Measurements from ENCODE around the gene CBR1. TPM values are rescaled to one million over a fixed set of nuclear protein-coding genes. Genes with fewer than 3 reads are reported as not detected.

Gene CBR1
- total RNA-seq, 1 donor from 2014 or later, result 98.5 TPM

- DNase-seq (ENCODE audit: low read depth, low spot score), result no peak
Observed at GRCh38 chr21:36115138-36115730, 45.4 kb downstream of the CBR1 start.

GRCh38 chr21:36117286-36117741, 47.5 kb downstream of the CBR1 start:
- DNase-seq (ENCODE audit: low read depth, low spot score), result no peak

- no peak for DNase-seq (ENCODE audit: low read depth, low spot score)
Observed at GRCh38 chr21:36120304-36120888, 50.6 kb downstream of the CBR1 start.

Other genes with a start within 250 kb of the CBR1 start
- gene SETD4, start 9.5 kb upstream of the CBR1 start, total RNA-seq, result 11.3 and 17.3 TPM in 2 replicates
- gene CBR3, start 65.1 kb downstream of the CBR1 start, total RNA-seq, result 16.8 and 20.2 TPM in 2 replicates
- gene DOP1B, start 86.8 kb downstream of the CBR1 start, total RNA-seq, result 5.9 and 6.8 TPM in 2 replicates